ENCODE measurements around the gene POLE.

POLE gene

DNA sequence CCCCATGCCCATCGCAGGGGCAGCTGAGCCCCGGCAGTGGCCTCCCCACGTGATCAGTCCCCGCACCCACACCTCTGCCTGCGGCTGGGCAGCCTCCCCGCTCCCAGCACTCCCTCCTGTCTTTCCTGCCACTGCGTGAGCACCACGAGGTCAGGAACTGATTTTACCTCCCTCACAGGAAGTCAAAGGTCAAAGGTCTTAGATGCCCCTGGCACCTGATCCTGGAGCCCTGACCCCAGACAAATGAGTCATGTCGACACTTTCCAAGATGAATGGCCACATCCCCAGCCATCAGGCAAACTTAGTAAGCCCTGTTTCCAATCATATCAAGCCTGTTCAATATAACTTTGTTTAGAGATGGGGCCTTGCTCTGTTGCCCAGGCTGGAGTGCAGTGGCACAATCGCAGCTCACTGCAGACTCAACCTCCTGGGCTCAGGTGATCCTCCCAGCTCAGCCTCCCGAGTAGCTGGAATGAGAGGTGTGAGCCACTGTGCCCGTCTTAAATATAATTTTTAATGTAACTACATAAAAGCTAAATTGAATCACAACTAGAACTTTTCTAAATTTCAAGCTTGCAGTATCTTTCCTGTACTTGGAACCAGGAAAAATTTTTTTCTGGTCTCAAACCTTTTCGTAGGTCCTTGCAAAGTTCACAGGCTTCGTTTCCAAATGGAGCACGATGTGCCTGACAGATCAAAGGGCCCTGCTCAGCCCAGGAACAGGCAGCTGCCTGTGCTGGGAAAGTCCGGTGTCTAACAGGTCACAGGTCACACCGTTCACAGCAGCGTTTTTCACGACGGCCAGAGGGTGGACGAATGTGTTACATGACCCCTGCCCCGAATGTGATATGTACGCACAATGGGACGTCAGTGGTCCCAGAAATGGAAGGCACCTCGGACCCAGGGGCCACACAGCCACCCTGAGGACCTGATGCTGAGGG is 78.6 kb downstream of the POLE start:
- no peaks in the 10 kb centered on the region for H3K4me1 ChIP-seq (ENCODE audit: low read length)
- H3K4me3 ChIP-seq (ENCODE audit: low read length), result no peak overlapping the region
- no peaks in the 10 kb centered on the region for H3K9me3 ChIP-seq (ENCODE audit: insufficient read depth, low read length)
- H2AFZ ChIP-seq (ENCODE audit: low read depth, low read length), result no peak overlapping the region
- no peak for TF ChIP-seq EZH2phosphoT487 (IDR thresholded peaks at IDR 0.05; ENCODE audit: low read depth)
- TF ChIP-seq, protein P1, sequence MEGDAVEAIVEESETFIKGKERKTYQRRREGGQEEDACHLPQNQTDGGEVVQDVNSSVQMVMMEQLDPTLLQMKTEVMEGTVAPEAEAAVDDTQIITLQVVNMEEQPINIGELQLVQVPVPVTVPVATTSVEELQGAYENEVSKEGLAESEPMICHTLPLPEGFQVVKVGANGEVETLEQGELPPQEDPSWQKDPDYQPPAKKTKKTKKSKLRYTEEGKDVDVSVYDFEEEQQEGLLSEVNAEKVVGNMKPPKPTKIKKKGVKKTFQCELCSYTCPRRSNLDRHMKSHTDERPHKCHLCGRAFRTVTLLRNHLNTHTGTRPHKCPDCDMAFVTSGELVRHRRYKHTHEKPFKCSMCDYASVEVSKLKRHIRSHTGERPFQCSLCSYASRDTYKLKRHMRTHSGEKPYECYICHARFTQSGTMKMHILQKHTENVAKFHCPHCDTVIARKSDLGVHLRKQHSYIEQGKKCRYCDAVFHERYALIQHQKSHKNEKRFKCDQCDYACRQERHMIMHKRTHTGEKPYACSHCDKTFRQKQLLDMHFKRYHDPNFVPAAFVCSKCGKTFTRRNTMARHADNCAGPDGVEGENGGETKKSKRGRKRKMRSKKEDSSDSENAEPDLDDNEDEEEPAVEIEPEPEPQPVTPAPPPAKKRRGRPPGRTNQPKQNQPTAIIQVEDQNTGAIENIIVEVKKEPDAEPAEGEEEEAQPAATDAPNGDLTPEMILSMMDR (IDR thresholded peaks at IDR 0.05; ENCODE audit: low read depth, low read length), result no peak
- H3K9ac ChIP-seq (ENCODE audit: low read length), result no peak overlapping the region
- H3K27me3 ChIP-seq (ENCODE audit: low read depth, low read length), result no peaks in the 10 kb centered on the region
- no peak overlapping the region for H3K4me2 ChIP-seq (ENCODE audit: low read length)
- H3K36me3 ChIP-seq (replicated peaks; ENCODE audit: low read depth, low read length), result no peaks in the 10 kb centered on the region
- no peaks in the 10 kb centered on the region for H4K20me1 ChIP-seq (ENCODE audit: insufficient read depth, low read length)
- no peaks in the 10 kb centered on the region for H3K79me2 ChIP-seq (ENCODE audit: low read length)
- no peak overlapping the region for H3K27ac ChIP-seq (ENCODE audit: low read length)

GRCh38 chr12:132606927-132607326 is 80.2 kb downstream of the POLE start:
- H3K79me2 ChIP-seq (ENCODE audit: low read length), result no peaks in the 10 kb centered on the region
- no peak overlapping the region for H3K9ac ChIP-seq (ENCODE audit: low read length)
- no peak overlapping the region for H3K4me3 ChIP-seq (ENCODE audit: low read length)
- H3K4me2 ChIP-seq (ENCODE audit: low read length), result no peak overlapping the region
- H2AFZ ChIP-seq (ENCODE audit: low read depth, low read length), result no peak overlapping the region
- TF ChIP-seq EZH2phosphoT487 (IDR thresholded peaks at IDR 0.05; ENCODE audit: low read depth), result no peak
- TF ChIP-seq, protein P1 (IDR thresholded peaks at IDR 0.05; ENCODE audit: low read depth, low read length), result no peak
- H3K36me3 ChIP-seq (replicated peaks; ENCODE audit: low read depth, low read length), result no peaks in the 10 kb centered on the region
- no peaks in the 10 kb centered on the region for H4K20me1 ChIP-seq (ENCODE audit: insufficient read depth, low read length)
- no peak overlapping the region for H3K27ac ChIP-seq (ENCODE audit: low read length)
- no peaks in the 10 kb centered on the region for H3K4me1 ChIP-seq (ENCODE audit: low read length)
- H3K27me3 ChIP-seq (ENCODE audit: low read depth, low read length), result no peaks in the 10 kb centered on the region
- no peaks in the 10 kb centered on the region for H3K9me3 ChIP-seq (ENCODE audit: insufficient read depth, low read length)

GRCh38 chr12:132606466-132606865 is 80.7 kb downstream of the POLE start:
- Histone ChIP-seq H2AFZ (ENCODE audit: low read depth, low read length) (no peak overlapping the region), H3K9me3 (ENCODE audit: insufficient read depth, low read length) (no peaks in the 10 kb centered on the region), H3K4me2 (ENCODE audit: low read length) (no peak overlapping the region), H3K4me3 (ENCODE audit: low read length) (no peak overlapping the region), H3K27me3 (ENCODE audit: low read depth, low read length) (no peaks in the 10 kb centered on the region), H3K36me3 (replicated peaks; ENCODE audit: low read depth, low read length) (no peaks in the 10 kb centered on the region), H4K20me1 (ENCODE audit: insufficient read depth, low read length) (no peaks in the 10 kb centered on the region), H3K4me1 (ENCODE audit: low read length) (no peaks in the 10 kb centered on the region), H3K27ac (ENCODE audit: low read length) (no peak overlapping the region), H3K79me2 (ENCODE audit: low read length) (no peaks in the 10 kb centered on the region), H3K9ac (ENCODE audit: low read length) (no peak overlapping the region)
- no peak for TF ChIP-seq EZH2phosphoT487 (IDR thresholded peaks at IDR 0.05; ENCODE audit: low read depth)
- TF ChIP-seq, protein P1 (IDR thresholded peaks at IDR 0.05; ENCODE audit: low read depth, low read length), result no peak

DNA sequence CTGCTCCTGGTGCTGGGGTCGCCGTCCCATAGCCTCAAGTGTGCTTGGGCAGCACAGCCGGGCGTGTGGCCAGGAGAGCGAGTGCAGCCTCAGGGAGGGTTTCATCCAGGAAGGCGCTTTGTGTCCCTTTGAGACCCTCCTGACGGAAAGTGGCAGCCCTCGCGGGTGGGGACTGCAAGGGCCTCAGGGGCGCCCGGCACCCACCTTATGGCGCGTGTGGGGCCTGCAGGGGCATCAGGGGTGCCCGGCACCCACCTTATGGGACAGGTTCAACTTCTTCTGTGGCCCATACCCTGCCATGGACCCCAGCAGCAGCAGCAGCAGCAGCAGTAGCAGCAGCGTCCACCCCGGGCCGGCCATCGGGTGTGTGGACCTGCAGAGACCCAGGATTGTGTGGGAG is 81.2 kb downstream of the POLE start:
- no peak overlapping the region for H3K27ac ChIP-seq (ENCODE audit: low read length)
- no peaks in the 10 kb centered on the region for H3K36me3 ChIP-seq (replicated peaks; ENCODE audit: low read depth, low read length)
- no peak overlapping the region for H2AFZ ChIP-seq (ENCODE audit: low read depth, low read length)
- H3K79me2 ChIP-seq (ENCODE audit: low read length), result no peaks in the 10 kb centered on the region
- no peak for TF ChIP-seq EZH2phosphoT487 (IDR thresholded peaks at IDR 0.05; ENCODE audit: low read depth)
- TF ChIP-seq, protein P1 (IDR thresholded peaks at IDR 0.05; ENCODE audit: low read depth, low read length), result no peak
- H3K4me3 ChIP-seq (ENCODE audit: low read length), result no peak overlapping the region
- H3K4me2 ChIP-seq (ENCODE audit: low read length), result no peak overlapping the region
- H3K9me3 ChIP-seq (ENCODE audit: insufficient read depth, low read length), result no peaks in the 10 kb centered on the region
- no peaks in the 10 kb centered on the region for H3K4me1 ChIP-seq (ENCODE audit: low read length)
- H3K9ac ChIP-seq (ENCODE audit: low read length), result no peak overlapping the region
- no peaks in the 10 kb centered on the region for H3K27me3 ChIP-seq (ENCODE audit: low read depth, low read length)
- no peaks in the 10 kb centered on the region for H4K20me1 ChIP-seq (ENCODE audit: insufficient read depth, low read length)
